ENCODE data around the gene NPBWR2.

DNA sequence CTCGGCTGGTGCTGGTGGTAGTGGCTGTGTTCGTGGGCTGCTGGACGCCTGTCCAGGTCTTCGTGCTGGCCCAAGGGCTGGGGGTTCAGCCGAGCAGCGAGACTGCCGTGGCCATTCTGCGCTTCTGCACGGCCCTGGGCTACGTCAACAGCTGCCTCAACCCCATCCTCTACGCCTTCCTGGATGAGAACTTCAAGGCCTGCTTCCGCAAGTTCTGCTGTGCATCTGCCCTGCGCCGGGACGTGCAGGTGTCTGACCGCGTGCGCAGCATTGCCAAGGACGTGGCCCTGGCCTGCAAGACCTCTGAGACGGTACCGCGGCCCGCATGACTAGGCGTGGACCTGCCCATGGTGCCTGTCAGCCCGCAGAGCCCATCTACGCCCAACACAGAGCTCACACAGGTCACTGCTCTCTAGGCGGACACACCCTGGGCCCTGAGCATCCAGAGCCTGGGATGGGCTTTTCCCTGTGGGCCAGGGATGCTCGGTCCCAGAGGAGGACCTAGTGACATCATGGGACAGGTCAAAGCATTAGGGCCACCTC, 8.8 kb downstream of the NPBWR2 start:
- TF ChIP-seq POLR2AphosphoS5 (IDR thresholded peaks at IDR 0.05; ENCODE audit: low read depth, low read length) (no peak), FOXP2 (optimal IDR thresholded peaks at IDR 0.05; ENCODE audit: borderline replicate concordance, extremely low read depth, extremely low read length, insufficient read depth) (no peak)
- TF ChIP-seq, protein P1, sequence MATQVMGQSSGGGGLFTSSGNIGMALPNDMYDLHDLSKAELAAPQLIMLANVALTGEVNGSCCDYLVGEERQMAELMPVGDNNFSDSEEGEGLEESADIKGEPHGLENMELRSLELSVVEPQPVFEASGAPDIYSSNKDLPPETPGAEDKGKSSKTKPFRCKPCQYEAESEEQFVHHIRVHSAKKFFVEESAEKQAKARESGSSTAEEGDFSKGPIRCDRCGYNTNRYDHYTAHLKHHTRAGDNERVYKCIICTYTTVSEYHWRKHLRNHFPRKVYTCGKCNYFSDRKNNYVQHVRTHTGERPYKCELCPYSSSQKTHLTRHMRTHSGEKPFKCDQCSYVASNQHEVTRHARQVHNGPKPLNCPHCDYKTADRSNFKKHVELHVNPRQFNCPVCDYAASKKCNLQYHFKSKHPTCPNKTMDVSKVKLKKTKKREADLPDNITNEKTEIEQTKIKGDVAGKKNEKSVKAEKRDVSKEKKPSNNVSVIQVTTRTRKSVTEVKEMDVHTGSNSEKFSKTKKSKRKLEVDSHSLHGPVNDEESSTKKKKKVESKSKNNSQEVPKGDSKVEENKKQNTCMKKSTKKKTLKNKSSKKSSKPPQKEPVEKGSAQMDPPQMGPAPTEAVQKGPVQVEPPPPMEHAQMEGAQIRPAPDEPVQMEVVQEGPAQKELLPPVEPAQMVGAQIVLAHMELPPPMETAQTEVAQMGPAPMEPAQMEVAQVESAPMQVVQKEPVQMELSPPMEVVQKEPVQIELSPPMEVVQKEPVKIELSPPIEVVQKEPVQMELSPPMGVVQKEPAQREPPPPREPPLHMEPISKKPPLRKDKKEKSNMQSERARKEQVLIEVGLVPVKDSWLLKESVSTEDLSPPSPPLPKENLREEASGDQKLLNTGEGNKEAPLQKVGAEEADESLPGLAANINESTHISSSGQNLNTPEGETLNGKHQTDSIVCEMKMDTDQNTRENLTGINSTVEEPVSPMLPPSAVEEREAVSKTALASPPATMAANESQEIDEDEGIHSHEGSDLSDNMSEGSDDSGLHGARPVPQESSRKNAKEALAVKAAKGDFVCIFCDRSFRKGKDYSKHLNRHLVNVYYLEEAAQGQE (IDR thresholded peaks at IDR 0.05; ENCODE audit: insufficient read depth in 1 of 2, low read depth in 2 of 2, low read length in 2 of 2) = no peak
